Activated CD4-positive, alpha-beta T cell treated with anti-CD3 and anti-CD28 coated beads, Interleukin-2, amount 50 U/mL, for 1 hour (primary cell): ENCODE results near the gene ZNF280B.
"Not testable (repeated sequence)": the region's sequence is repeated elsewhere in the genome, so short reads cannot be mapped to it uniquely, and the experiment has no call there.

Experiments
- DNase-seq: peaks from one replicate; pipeline ENCODE4 v3.0.0-alpha.2; 2020

The ZNF280B gene

GRCh38 chr22:22534604-22535415 is 26.3 kb upstream of the ZNF280B start:
- DNase-seq: no peak

GRCh38 chr22:22533863-22534262 is 25.3 kb upstream of the ZNF280B start:
- DNase-seq: no peak

- no peak for DNase-seq
Measured at GRCh38 chr22:22533417-22533816, 24.9 kb upstream of the ZNF280B start.

- not testable (repeated sequence) for DNase-seq
Measured at GRCh38 chr22:22532547-22533071, 24.1 kb upstream of the ZNF280B start.

GRCh38 chr22:22531770-22532546 is 23.4 kb upstream of the ZNF280B start:
- no peak for DNase-seq

GRCh38 chr22:22528780-22529179 is 20.2 kb upstream of the ZNF280B start:
- no peak for DNase-seq

- DNase-seq: no peak
Measured at GRCh38 chr22:22527312-22527711, 18.8 kb upstream of the ZNF280B start.

GRCh38 chr22:22526125-22526912 is 17.8 kb upstream of the ZNF280B start:
- no peak for DNase-seq

GRCh38 chr22:22523494-22523893 is 15.0 kb upstream of the ZNF280B start:
- no peak for DNase-seq

- no peak for DNase-seq
Measured at GRCh38 chr22:22521631-22522030, 13.1 kb upstream of the ZNF280B start.

GRCh38 chr22:22520667-22521602 is 12.4 kb upstream of the ZNF280B start:
- DNase-seq: no peak

- DNase-seq: no peak
Measured at GRCh38 chr22:22520020-22520656, 11.6 kb upstream of the ZNF280B start, which contains the start of gene ZNF280A. TSS of gene ZNF280A (minus strand) at chr22:22520270. CDS start at chr22:22515630, 4,640 bp downstream.

GRCh38 chr22:22519591-22519990 is 11.0 kb upstream of the ZNF280B start:
- no peak for DNase-seq

- no peak for DNase-seq
Measured at GRCh38 chr22:22516992-22517391, 8.4 kb upstream of the ZNF280B start.

GRCh38 chr22:22515890-22516289 is 7.3 kb upstream of the ZNF280B start:
- DNase-seq: no peak

- not testable (repeated sequence) for DNase-seq
Measured at GRCh38 chr22:22514431-22514830, 5.9 kb upstream of the ZNF280B start.

GRCh38 chr22:22513619-22514018 is 5.1 kb upstream of the ZNF280B start:
- DNase-seq: no peak

GRCh38 chr22:22512951-22513350 is 4.4 kb upstream of the ZNF280B start:
- no peak for DNase-seq

GRCh38 chr22:22510833-22511232 is 2.3 kb upstream of the ZNF280B start:
- DNase-seq: not testable (repeated sequence)

GRCh38 chr22:22509912-22510311 is 1.4 kb upstream of the ZNF280B start:
- DNase-seq: not testable (repeated sequence)

GRCh38 chr22:22507743-22508273 is 734 bp downstream of the ZNF280B start:
- DNase-seq: no peak
